ENCODE data around the gene PI16. TPM values are rescaled to one million over a fixed set of nuclear protein-coding genes. Genes with fewer than 3 reads are reported as not detected.

PI16 gene
- total RNA-seq, 4 donors from 2014 or later = 44.8 to 64.3 (median 56.9) TPM

DNA sequence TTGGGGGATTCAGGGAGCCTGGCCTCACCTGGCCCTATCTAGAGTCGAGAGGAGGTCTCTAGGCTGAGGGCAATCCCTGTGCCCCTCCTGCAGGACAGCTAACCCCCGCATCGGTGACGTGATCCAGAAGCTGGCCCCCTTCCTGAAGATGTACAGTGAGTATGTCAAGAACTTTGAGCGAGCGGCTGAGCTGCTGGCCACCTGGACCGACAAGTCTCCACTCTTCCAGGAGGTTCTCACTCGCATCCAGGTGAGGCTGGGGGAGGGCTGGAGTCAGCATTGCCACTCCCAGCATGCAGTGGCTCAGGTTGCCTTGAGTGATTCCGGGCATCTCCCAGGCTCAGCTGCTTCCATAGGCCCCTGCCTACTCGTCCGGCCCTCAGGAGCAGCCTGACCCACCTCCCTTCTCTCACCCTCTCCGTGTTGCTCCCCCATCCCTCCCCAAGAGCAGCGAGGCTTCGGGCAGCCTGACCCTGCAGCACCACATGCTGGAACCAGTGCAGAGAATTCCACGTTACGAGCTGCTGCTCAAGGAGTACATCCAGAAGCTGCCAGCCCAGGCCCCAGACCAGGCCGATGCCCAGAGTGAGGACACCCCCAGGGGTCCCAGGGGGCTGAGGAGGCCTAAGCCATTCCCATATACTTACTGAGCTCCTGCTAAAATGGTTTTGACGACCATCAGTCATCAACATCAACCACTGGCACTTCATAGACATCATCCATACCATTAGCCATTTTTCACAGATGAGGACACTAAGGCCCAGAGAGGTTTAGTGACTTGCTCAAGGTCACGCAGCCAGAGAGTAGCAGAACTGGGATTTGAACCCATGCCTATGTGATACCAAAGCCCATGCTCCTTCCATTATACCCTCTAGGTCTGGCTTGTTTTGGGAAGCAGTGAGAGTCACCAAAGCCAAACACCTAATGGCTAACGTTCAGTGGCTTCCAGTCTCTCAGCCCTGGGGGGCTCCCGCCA lies 59.3 kb downstream of the PI16 start:
- no peak overlapping the region for H3K27ac ChIP-seq (replicated peaks in 1 of 4)
- intact Hi-C loops (cut with DNase I) = no loop called here
- peaks cover 7 to 19% (median 15%) of the 10 kb centered on the region in 4 donors for H3K4me1 ChIP-seq
- H3K27me3 ChIP-seq = no peaks in the 10 kb centered on the region
- H3K36me3 ChIP-seq = peaks cover 0 to 5% (median 0%) of the 10 kb centered on the region in 4 donors
- no peaks in the 10 kb centered on the region for H3K9me3 ChIP-seq
- H3K4me3 ChIP-seq = no peak overlapping the region
- no peak for DNase-seq (ENCODE audit: extremely low spot score)
- TF ChIP-seq EP300 (IDR thresholded peaks at IDR 0.05) = no peak
- TF ChIP-seq POLR2AphosphoS5 (IDR thresholded peaks at IDR 0.05) = no peak
- TF ChIP-seq POLR2A (IDR thresholded peaks at IDR 0.05; ENCODE audit: low read depth) = no peak
- TF ChIP-seq, protein P1, sequence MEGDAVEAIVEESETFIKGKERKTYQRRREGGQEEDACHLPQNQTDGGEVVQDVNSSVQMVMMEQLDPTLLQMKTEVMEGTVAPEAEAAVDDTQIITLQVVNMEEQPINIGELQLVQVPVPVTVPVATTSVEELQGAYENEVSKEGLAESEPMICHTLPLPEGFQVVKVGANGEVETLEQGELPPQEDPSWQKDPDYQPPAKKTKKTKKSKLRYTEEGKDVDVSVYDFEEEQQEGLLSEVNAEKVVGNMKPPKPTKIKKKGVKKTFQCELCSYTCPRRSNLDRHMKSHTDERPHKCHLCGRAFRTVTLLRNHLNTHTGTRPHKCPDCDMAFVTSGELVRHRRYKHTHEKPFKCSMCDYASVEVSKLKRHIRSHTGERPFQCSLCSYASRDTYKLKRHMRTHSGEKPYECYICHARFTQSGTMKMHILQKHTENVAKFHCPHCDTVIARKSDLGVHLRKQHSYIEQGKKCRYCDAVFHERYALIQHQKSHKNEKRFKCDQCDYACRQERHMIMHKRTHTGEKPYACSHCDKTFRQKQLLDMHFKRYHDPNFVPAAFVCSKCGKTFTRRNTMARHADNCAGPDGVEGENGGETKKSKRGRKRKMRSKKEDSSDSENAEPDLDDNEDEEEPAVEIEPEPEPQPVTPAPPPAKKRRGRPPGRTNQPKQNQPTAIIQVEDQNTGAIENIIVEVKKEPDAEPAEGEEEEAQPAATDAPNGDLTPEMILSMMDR (IDR thresholded peaks at IDR 0.05) = no peak
- WGBS = 94% methylated on average over 12 of the region's 21 CpGs

Other genes with a start within 250 kb of the PI16 start
- 1 to 10 TPM; 2.1 to 4.6 (median 2.6) TPM for gene CPNE5, start 115.3 kb upstream of the PI16 start, total RNA-seq
- 10 to 100 TPM; 17.6 to 30.3 (median 25.4) TPM for gene PPIL1, start 79.9 kb upstream of the PI16 start, total RNA-seq
- 10 to 100 TPM; 56.5 to 66.2 (median 59.0) TPM for gene C6orf89, start 68.8 kb upstream of the PI16 start, total RNA-seq
- 100 to 1,000 TPM; 205 to 258 (median 232) TPM for gene MTCH1, start 31.5 kb downstream of the PI16 start, total RNA-seq
- 10 to 100 TPM; 13.9 to 23.1 (median 19.3) TPM for gene FGD2, start 50.9 kb downstream of the PI16 start, total RNA-seq
- 100 to 1,000 TPM in 1 of 4 donors, 10 to 100 TPM in 3; 26.0 to 176 (median 26.5) TPM for gene PIM1, start 215.4 kb downstream of the PI16 start, total RNA-seq